Ascending aorta (tissue), 2 donors: Measurements from ENCODE around the gene ZNF221. TPM values are rescaled to one million over a fixed set of nuclear protein-coding genes. Genes with fewer than 3 reads are reported as not detected.

ENCODE experiments used
- DNase-seq, 2 donors: peaks; one replicate each; pipeline ENCODE4 v3.0.0-alpha.2; 2019; ENCODE audit warnings: low spot score in 2 of 2
- H3K27ac ChIP-seq, 2 donors: fragments of 200-600 bp; sonication (generic); one replicate each; pipeline ENCODE4 v1.5.1; 2016 to 2017; ENCODE audit warnings: mild to moderate bottlenecking in 1 of 2
- H3K27me3 ChIP-seq: fragments of 200-600 bp; sonication (generic); one replicate; pipeline ENCODE4 v1.5.1; 2017
- H3K36me3 ChIP-seq, 2 donors: fragments of 200-600 bp; sonication (generic); one replicate each; pipeline ENCODE4 v1.5.1; 2016
- H3K4me1 ChIP-seq, 2 donors: fragments of 200-600 bp; sonication (generic); one replicate each; pipeline ENCODE4 v1.5.1; 2016 to 2017; ENCODE audit warnings: mild to moderate bottlenecking in 1 of 2
- H3K4me3 ChIP-seq, 2 donors: fragments of 200-600 bp; sonication (generic); one replicate each; pipeline ENCODE4 v1.5.1; 2016 to 2017; ENCODE audit warnings: mild to moderate bottlenecking in 1 of 2
- H3K9me3 ChIP-seq, 2 donors: fragments of 200-600 bp; sonication (generic); one replicate each; pipeline ENCODE4 v1.5.1; 2016
- intact Hi-C: fragments of 100-400 bp; cut with DNase I; formaldehyde crosslinking; loops from one replicate; pipeline ENCODE4 v1.15.1; 2023
- total RNA-seq: library from RNA; depleted of rRNA; stranded (reverse); fragments of >200 nt; gene quantifications from one replicate; pipeline ENCODE4 v1.1.0, GENCODE V29; 2016
- TF ChIP-seq, protein P1 (sequence below), 3 experiments: fragments of 200-600 bp in 2 of 3; fragments of 450-650 bp in 1 of 3; sonication (generic) in 2 of 3; IDR thresholded peaks; one replicate each; pipeline ENCODE4 v1.5.1; 2016 to 2019; ENCODE audit warnings: antibody characterized with exemption in 3 of 3, mild to moderate bottlenecking in 1 of 3, moderate library complexity in 1 of 3

The ZNF221 gene
- total RNA-seq, 1 donor from 2014 or later = 2.6 TPM

DNA sequence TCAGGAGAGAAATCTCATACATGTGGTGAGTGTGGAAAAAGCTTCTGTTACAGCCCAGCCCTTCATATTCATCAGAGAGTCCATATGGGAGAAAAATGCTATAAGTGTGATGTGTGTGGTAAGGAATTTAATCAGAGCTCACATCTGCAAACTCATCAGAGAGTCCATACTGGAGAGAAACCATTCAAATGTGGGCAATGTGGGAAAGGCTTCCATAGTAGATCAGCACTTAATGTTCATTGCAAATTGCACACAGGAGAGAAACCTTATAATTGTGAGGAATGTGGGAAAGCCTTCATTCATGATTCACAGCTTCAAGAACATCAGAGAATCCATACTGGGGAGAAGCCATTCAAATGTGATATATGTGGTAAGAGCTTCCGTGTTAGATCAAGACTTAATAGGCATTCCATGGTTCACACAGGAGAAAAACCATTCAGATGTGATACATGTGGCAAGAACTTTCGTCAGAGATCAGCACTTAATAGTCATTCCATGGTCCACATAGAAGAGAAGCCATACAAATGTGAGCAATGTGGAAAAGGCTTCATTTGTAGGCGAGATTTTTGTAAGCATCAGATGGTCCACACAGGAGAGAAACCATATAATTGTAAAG lies 15.2 kb downstream of the ZNF221 start:
- TF ChIP-seq, protein P1, sequence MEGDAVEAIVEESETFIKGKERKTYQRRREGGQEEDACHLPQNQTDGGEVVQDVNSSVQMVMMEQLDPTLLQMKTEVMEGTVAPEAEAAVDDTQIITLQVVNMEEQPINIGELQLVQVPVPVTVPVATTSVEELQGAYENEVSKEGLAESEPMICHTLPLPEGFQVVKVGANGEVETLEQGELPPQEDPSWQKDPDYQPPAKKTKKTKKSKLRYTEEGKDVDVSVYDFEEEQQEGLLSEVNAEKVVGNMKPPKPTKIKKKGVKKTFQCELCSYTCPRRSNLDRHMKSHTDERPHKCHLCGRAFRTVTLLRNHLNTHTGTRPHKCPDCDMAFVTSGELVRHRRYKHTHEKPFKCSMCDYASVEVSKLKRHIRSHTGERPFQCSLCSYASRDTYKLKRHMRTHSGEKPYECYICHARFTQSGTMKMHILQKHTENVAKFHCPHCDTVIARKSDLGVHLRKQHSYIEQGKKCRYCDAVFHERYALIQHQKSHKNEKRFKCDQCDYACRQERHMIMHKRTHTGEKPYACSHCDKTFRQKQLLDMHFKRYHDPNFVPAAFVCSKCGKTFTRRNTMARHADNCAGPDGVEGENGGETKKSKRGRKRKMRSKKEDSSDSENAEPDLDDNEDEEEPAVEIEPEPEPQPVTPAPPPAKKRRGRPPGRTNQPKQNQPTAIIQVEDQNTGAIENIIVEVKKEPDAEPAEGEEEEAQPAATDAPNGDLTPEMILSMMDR (IDR thresholded peaks at IDR 0.05) = no peak
- DNase-seq = no peak
- no peaks in the 10 kb centered on the region for H3K4me1 ChIP-seq
- no peak overlapping the region for H3K27ac ChIP-seq
- peak overlapping the region in 1 of 2 donors; percentile 28 for H3K4me3 ChIP-seq
- H3K9me3 ChIP-seq = peaks cover 94 to 100% of the 10 kb centered on the region in 2 donors
- H3K27me3 ChIP-seq = no peaks in the 10 kb centered on the region
- intact Hi-C loops = no loop called here
- H3K36me3 ChIP-seq = peaks cover 70 to 87% of the 10 kb centered on the region in 2 donors

DNA sequence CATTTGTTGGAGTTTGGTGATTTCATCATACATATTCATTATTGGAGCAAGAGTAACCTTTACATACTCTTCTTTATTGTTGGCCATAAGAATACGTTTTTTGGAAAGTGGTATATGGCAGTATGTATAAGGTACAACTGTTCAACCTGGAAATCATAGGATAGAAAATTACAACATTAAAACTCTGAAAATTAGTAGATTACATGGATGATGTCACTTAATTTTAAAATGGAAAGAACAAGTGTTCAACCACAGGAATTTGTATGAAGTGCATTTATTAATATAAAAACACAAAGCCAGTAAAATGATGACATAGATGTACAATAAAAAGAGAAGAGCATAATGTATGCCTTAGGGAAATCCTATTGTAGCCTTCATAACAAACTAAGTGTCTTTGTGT lies 25.7 kb downstream of the ZNF221 start:
- H3K4me1 ChIP-seq = no peaks in the 10 kb centered on the region
- no peak for DNase-seq
- H3K4me3 ChIP-seq = no peak overlapping the region
- no peak overlapping the region for H3K27ac ChIP-seq
- intact Hi-C loops = no loop called here
- TF ChIP-seq, protein P1 (IDR thresholded peaks at IDR 0.05) = no peak
- peaks cover 59 to 100% of the 10 kb centered on the region in 2 donors for H3K9me3 ChIP-seq
- no peaks in the 10 kb centered on the region for H3K36me3 ChIP-seq
- no peaks in the 10 kb centered on the region for H3K27me3 ChIP-seq

DNA sequence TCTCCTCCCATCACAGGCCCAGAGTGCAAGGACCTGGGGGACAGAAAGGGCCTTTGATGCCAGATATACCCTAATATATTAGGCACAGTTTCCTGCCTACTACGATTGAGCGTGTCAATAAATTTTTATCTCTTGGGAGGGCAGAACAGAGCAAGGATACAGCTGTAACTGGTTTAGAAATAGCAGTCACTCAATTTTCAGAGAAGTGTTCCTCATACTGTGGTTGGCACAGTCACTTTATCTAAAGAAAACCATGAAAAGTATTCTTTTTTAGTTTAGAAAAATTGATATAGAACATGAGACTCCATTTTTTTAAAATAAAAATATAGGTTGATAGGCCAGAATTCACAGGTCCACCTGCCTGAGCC lies 32.5 kb downstream of the ZNF221 start:
- DNase-seq = no peak
- H3K9me3 ChIP-seq = peaks cover 19 to 54% of the 10 kb centered on the region in 2 donors
- peak overlapping the region in 1 of 2 donors; percentile 81 for H3K27ac ChIP-seq
- H3K4me3 ChIP-seq = peak overlapping the region; percentile 74
- H3K4me1 ChIP-seq = peaks cover 0 to 4% of the 10 kb centered on the region in 2 donors
- TF ChIP-seq, protein P1 (IDR thresholded peaks at IDR 0.05) = no peak
- peaks cover 3 to 5% of the 10 kb centered on the region in 2 donors for H3K36me3 ChIP-seq
- intact Hi-C loops = loop anchor here (5.0 to 10.0 kb wide), 3 partner anchors 46 to 321 kb away; partner anchors contain the start of genes ZNF225, ZNF235 and ZNF45
- H3K27me3 ChIP-seq = no peaks in the 10 kb centered on the region

DNA sequence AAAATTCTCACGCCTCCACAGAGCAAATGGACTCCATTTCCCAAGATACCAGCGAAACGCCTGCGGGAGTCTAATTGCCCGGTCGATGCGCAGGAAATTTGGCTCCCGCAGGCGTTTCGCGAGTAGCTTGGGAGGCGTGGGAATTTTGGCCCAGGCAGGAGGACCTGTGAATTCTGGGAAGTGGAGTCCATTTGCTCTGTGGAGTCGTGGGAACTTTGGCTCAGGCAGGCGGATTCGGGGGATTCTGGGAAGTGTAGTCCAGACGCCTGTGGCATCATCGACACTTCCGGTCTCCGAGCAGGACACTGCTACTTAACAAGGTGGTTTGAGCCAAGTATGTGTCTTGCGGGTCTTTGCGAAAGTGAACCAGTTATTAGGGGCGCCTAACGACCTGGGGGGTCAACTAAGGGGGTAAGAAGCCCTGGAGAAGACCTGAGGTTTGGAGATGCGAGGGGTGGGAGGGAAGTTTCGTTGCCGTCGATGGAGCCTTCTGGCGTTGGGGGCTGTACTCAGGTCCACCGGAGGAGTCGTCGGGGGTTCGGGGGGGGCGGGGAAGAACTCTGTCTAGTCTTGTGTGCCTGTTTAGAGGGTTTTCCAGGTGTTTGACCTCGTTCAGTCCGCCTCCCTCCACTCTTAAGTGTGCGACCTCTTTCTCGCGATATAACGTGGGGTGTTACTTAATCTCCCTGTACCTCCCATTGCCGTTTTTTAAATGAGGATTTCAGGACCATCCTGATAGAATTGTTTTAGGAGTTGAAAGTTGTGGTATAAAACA lies 33.1 kb downstream of the ZNF221 start, which contains the start of gene ZNF155:
Gene ZNF155, plus strand, starts transcription at position 277 of the 775 bp plus-strand sequence. CDS start 4,356 bp downstream, outside the sequence.
- peaks cover 19 to 50% of the 10 kb centered on the region in 2 donors for H3K9me3 ChIP-seq
- peak; percentile 77 to 95 for DNase-seq
- H3K36me3 ChIP-seq = peaks cover 6 to 11% of the 10 kb centered on the region in 2 donors
- peak within 1 kb of the TSS; percentile 74 for H3K4me3 ChIP-seq
- H3K27ac ChIP-seq = peak within 1 kb of the TSS; percentile 72 to 81
- peaks cover 0 to 4% of the 10 kb centered on the region in 2 donors for H3K4me1 ChIP-seq
- intact Hi-C loops = loop anchor here (1.0 to 10.0 kb wide), 5 partner anchors 18 to 321 kb away; partner anchors contain the start of genes ZNF225, ZNF230, ZNF235 and ZNF45
- TF ChIP-seq, protein P1 (IDR thresholded peaks at IDR 0.05) = no peak
- H3K27me3 ChIP-seq = no peaks in the 10 kb centered on the region

DNA sequence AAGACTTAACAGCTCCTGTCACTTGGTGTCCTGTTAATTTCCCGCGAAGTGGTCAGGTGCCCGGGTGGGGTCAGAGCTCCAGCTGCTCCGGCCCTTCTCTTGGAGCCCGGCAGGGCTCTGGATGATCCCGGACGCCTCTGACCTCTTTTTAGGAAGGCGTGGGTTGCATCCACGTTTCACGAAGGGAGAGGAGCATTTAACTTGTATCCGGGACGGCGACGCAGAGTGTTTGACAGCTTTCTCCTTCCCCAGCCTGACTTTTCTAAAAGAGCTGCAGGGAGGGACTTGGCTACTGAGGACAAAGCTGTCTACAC lies 33.6 kb downstream of the ZNF221 start:
- Histone ChIP-seq H3K27me3 (no peaks in the 10 kb centered on the region), H3K36me3 (peaks cover 12 to 16% of the 10 kb centered on the region in 2 donors), H3K4me3 (peak overlapping the region; percentile 74), H3K9me3 (peaks cover 14 to 44% of the 10 kb centered on the region in 2 donors), H3K27ac (peak overlapping the region in 1 of 2 donors; percentile 81), H3K4me1 (peaks cover 0 to 4% of the 10 kb centered on the region in 2 donors)
- TF ChIP-seq, protein P1 (IDR thresholded peaks at IDR 0.05) = no peak
- no peak for DNase-seq
- intact Hi-C loops = loop anchor here (1.0 to 10.0 kb wide), 5 partner anchors 18 to 320 kb away; partner anchors contain the start of genes ZNF225, ZNF230, ZNF235 and ZNF45
